GM21367 (cell line): ENCODE results near the gene ANAPC4.

ENCODE experiments used
- ATAC-seq: cut with Tn5 transposase; IDR thresholded peaks from one replicate; pipeline ENCODE4 v1.9.1; 2021; ENCODE audit not compliant: unreplicated experiment

Gene ANAPC4

DNA sequence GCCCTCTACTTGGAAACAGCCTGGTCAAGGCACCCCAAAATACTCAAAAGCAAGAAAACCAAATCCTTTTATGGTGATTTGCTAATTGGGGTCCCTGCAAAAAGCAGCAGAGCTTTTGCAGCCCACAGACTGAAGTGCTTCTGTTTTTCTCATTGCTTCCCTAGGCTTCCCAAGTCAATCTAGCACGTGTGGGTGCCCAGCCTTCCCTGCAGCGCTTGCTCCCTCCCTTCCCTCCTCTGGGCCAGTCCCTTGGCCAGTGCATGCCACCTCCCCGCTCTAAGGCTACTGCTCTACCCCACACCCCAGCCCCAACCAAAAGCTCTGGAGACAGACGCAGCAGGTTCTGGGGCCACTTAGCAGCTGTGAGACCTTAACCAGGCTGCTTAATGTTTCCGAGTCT, 53.6 kb downstream of the ANAPC4 start:
- no peak for ATAC-seq

DNA sequence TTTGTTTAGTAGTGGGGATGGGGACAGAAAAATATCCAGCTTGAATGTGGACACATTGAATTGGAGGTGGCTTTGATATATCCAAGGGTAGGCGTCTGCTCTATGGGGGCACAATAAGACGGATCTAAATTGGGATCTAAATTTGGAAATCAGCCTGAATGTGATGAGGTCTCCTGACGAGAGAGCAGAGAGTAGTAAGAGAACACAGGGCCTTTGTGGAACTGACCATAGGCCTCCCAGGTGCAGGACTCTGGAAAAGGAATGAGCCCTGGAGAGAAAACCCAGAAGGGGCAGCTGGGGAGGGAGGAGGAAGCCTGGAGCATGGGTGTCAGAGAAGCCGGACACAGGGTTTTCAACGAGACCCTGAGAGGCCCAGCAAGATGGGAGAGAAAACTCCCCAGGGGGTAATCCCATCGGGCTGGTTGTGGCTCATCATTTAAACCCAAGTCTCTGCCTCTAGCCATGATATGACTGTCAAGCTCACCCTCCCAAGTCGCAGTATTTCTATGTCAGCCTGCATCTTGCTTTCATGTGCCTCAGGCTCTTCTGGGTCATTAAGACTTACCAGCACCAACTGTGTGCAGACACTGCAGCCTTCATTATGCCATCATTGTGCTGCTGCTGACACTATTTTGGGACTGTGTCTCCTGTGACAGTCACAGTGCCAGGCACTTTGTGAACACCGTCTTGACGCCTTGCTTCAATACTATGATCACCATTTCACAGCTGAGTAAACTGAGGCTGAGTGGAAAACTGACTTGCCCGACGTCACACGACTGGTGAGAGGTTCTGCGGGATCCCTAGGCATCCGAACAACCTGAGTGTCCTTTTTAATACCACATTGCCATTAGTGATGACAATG, 57.1 kb downstream of the ANAPC4 start:
- ATAC-seq, result no peak

- ATAC-seq, result no peak
Observed at GRCh38 chr4:25437926-25438325, 60.9 kb downstream of the ANAPC4 start.

DNA sequence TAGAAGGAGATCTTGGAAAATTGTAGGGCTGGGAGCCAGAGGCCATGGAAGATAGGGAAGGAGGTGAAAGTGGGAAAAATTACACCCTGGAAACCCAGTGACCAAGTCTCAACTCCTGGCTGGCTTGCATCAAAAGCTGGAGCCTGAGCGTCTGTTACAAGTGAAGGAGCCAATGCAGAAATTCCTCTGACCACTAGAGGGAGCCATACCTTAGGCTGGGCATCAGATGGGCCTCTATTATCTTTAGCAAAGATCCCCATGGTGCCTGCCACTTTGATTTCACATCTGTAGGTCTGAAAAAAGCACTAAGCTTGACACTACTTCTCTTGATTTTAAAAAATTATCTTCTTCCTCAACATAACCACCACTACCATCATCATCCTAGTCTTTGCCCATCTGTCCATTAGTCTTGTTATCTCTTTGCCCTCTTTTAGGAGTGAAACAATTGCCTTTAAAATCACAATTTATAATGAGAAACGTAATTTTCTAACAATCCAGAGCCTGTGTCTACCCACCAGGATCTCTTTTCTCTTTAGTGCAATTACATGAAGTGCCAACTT, 62.9 kb downstream of the ANAPC4 start:
- peak; percentile 96 for ATAC-seq

DNA sequence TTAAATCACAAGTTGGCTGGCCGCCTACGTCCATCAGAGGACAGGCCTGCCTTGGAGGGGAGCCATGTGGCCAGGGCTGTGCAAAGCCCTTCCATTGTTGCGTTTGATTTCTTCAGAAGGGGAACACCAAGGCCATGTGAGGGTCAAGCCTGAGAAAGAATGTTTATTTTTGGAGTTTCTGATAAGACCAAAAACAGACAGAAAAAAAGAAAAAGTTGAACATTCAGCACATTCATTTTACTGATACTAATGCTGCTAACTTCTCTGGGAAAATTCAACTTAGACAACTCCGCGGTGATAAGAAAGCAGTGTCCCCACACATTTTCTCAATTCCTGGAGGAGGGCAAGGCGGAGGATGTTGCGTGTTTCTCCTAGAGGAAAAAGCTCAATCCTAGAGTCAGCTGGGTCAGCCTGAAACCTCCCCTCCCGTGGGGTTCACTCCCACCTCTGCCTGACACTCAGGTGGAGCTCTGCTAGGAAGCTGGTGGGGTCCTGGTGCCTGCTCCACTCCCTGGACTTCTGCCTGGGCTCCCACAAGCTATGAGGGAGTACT, 63.5 kb downstream of the ANAPC4 start:
- no peak for ATAC-seq

DNA sequence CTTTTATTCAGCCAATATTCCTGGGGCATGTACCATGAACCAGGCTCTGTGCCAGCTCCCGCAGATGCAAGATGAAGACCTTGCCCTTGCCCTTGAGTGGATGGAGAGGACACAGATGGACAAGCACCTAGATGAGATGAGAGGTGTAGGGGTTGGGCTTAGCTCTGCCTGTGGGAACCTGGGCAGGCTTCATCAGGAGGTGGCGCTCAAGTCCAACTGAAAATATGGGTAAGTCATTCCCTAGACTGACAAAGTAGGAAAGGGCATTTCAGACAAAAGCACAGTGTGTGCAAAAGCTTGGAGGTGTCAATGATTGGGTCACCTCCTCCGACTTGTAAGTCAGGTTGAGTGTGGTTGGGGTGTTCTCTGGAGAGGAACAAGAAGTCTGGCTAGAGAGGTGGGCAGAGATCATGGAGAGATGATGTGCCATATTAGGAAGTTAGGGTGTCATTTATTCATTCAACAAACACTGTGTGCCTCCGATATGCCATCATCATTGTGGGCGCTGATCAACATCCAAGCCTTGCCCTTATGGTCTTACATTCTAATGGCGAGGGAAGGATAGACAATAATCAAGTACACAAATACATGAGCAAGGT, 64.6 kb downstream of the ANAPC4 start:
- ATAC-seq, result no peak

DNA sequence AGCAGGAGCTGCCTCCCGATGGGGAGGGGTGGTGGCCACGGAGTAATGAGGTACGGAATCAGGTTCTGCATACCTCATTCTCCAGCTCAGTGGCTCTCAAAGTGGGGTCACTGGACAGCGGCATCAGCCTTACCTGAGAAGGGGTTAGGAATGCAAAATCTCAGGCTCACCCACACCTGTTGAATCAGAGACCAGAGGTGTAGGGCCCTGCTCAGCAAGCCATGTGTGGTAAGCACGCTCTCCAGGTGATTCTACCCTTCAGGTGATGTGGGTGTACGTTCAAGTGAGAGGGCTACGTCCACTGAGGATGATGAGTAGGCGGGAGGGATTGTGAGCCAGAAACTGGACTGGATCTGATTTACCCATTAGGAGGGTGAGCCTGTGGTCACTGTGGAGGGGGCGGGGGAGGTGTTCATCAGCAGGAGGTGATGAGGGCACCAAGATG, 65.8 kb downstream of the ANAPC4 start:
- ATAC-seq, result no peak

GRCh38 chr4:25443851-25444250, 66.8 kb downstream of the ANAPC4 start:
- ATAC-seq, result no peak

- ATAC-seq, result no peak
Observed at GRCh38 chr4:25446611-25447010, 69.5 kb downstream of the ANAPC4 start.

- ATAC-seq, result no peak
Observed at GRCh38 chr4:25448379-25449109, 71.5 kb downstream of the ANAPC4 start.

DNA sequence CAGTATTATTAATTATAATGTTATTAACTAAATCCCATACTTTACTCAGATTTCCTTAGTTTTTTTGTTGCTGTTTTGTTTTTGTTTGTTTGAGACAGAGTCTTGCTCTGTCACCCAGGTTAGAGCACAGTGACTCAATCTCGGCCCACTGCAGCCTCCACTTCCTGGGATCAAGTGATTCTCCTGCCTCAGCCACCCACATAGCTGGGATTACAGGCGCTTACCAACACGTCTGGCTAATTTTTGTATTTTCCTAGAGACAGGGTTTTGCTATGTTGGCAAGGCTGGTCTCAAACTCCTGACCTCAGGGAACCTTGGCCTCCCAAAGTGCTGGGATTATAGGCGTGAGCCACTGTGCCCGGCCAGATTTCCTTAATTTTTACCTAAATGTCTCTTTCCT, 72.2 kb downstream of the ANAPC4 start:
- ATAC-seq, result no peak

- ATAC-seq, result no peak
Observed at GRCh38 chr4:25449688-25450087, 72.6 kb downstream of the ANAPC4 start.

DNA sequence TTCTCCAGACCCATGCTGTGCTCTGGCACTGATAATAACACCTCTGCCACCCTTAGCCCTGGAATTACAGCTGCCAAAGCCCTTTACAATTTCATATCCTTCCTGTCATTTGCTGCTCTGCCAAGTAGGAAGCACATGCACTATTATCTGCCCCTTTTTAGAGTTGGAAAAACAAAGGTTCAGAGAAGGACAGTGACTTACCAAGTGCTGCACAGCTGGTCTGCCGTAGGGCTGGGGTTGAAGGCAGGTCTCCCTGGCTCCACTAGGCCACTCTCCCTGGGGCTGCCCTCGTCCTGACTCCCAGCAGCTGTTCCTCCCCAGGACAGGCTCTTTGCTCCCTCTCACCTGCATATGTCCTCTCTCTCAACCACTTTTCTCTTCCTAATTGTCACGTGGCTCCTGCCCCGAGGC, 73.4 kb downstream of the ANAPC4 start:
- ATAC-seq, result no peak

DNA sequence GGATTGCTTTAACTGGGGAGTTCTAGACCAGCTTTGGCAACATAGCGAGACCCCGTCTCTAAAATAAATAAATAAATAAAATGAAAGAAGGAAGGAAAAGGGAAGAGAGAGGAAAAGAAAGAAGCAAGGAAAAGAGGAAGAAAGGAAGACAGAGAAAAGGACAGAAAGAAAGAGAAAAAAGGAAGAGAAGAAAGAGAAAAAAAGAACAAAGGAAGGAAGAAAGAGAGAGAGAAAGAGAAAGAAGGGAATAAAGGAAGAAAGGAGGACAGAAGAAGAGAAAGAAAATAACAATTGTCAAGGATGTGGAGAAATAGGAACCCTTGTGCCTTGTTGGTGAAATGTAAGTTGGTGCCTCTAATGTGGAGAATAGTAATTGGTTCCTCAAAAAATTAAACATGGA, 74.6 kb downstream of the ANAPC4 start:
- no peak for ATAC-seq

DNA sequence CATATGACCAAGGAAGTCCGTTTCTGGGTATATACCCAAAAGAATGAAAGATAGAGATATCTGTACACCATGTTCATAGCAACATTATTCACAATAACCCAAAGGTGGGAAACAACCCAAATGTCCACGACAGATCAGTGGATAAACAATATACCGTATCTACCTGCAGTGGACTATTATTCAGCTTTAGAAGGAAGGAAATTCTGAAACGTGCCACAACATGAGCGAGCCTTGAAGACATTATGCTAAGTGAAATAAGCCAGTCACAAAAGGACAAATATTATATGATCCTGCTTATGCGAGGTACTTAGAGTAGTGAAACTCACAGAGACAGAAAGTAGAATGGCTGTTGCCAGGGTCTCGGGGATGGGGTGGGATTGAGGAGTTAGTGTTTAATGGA, 75.0 kb downstream of the ANAPC4 start:
- no peak for ATAC-seq

DNA sequence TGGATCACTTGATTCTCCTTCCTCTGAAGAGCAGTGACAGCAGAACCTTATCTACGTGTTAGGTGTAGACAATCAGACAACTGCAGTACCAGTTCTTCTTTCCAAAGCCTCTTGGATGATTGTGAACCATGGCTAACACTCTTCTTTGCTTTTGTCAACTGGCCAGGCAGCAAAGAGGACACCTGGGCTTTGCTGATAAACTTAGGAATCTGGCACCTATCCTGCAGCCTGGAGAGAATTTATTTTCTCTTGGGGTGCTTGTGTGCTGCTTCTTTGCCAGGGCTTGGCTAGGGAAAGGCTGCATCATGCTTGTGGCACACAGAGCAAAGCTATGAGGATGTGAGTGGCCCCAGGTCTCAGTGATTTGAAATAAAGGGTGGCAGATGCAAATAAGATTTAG, 77.4 kb downstream of the ANAPC4 start:
- ATAC-seq, result no peak

DNA sequence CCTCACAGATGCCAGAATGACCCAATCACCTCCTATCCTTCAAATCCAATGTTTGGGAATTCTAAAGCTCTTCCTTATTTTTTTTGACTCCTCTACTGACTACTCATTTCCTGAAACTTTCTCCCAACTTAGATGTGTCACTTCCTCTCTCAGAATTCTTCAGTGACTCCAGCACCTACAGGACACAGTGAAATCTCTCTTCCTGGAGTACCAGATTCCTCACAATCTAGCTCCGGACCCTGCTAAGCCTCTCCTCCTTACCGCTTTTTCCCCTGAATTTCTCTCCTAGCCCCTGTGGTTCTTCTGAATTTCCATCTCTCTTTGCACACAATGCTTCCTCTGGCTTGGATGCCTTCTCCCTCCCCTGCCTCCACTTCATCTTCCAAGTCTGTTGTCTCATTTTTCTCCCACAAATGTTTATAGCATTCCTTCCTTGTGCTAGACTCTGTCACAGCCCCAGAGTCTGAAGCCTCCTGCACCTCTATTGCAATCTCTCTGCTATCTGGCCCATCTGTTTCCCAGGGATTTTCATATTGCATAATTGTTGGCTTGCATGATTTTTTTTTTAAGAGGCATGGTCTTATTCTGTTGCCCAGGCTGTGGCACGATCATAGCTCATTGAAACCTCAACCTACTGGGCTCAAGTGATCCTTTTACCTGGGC, 80.1 kb downstream of the ANAPC4 start:
- no peak for ATAC-seq

GRCh38 chr4:25466966-25467697, 90.1 kb downstream of the ANAPC4 start:
- no peak for ATAC-seq

DNA sequence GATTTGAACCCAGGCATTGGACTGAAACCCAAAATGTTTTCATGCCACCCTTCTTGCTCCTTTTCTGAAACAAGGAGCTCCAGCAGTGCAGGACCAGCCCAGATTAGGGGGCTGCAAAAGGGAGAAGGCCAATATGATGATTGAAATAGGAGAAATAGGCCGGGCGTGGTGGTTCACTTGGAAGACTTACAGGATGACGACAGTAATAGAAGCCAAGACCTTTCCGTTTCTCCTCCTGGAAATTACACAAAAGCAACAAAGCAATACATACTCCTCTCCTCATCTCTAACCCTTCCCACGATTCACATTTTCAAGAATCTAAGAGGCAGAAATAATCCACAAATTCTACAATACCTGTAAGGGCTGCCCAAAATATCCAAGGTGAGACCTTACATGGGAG, 90.8 kb downstream of the ANAPC4 start:
- ATAC-seq, result no peak
